OCI-LY1 (cell line): ENCODE results near the gene GAN.

Source experiments
- H2AFZ ChIP-seq: fragments of 200-600 bp; sonication (generic), shearing (Covaris generic); 2 replicates; pipeline ENCODE4 v1.6.0; 2014; ENCODE audit warnings: antibody characterized with exemption, mild to moderate bottlenecking, low read length
- H3F3A ChIP-seq: fragments of 200-600 bp; sonication (generic), shearing (Covaris generic); 2 replicates; pipeline ENCODE4 v1.6.0; 2014; ENCODE audit warnings: mild to moderate bottlenecking, antibody characterized with exemption, low read length, moderate library complexity; ENCODE audit not compliant: insufficient read depth
- H3K27ac ChIP-seq: fragments of 200-600 bp; sonication (generic); 2 replicates; pipeline ENCODE4 v1.5.1; 2014; ENCODE audit warnings: low read length, mixed run types, mild to moderate bottlenecking, low read depth; ENCODE audit not compliant: poor library complexity, severe bottlenecking
- H3K27me3 ChIP-seq: fragments of 200-600 bp; sonication (generic); 2 replicates; pipeline ENCODE4 v1.6.0; 2014; ENCODE audit warnings: antibody characterized with exemption, mild to moderate bottlenecking, low read length, moderate library complexity; ENCODE audit not compliant: insufficient read depth
- H3K36me3 ChIP-seq: fragments of 200-600 bp; sonication (generic); 2 replicates; pipeline ENCODE4 v1.6.1; 2014; ENCODE audit warnings: mild to moderate bottlenecking, antibody characterized with exemption, low read length, moderate library complexity, mixed read lengths; ENCODE audit not compliant: insufficient read depth
- H3K4me1 ChIP-seq: fragments of 200-600 bp; sonication (generic); 2 replicates; pipeline ENCODE4 v1.5.1; 2014; ENCODE audit warnings: mild to moderate bottlenecking, low read length, moderate library complexity; ENCODE audit not compliant: insufficient read depth, severe bottlenecking
- H3K4me2 ChIP-seq: fragments of 200-600 bp; sonication (generic), shearing (Covaris generic); 2 replicates; pipeline ENCODE4 v1.6.1; 2014; ENCODE audit warnings: low read length
- H3K4me3 ChIP-seq: fragments of 200-600 bp; sonication (generic); 2 replicates; pipeline ENCODE4 v1.5.1; 2014; ENCODE audit warnings: low read length, low read depth, mild to moderate bottlenecking, mixed read lengths; ENCODE audit not compliant: poor library complexity, severe bottlenecking
- H3K79me2 ChIP-seq: fragments of 200-600 bp; shearing (Covaris generic); 2 replicates; pipeline ENCODE4 v1.6.1; 2016; ENCODE audit warnings: mixed run types, low read length, mixed read lengths; ENCODE audit not compliant: insufficient read depth
- H3K9ac ChIP-seq: fragments of 200-600 bp; sonication (generic), shearing (Covaris generic); 2 replicates; pipeline ENCODE4 v1.6.1; 2014; ENCODE audit warnings: mild to moderate bottlenecking, low read length, mixed read lengths
- H3K9me2 ChIP-seq: fragments of 200-600 bp; sonication (generic), shearing (Covaris generic); 2 replicates; pipeline ENCODE4 v1.6.1; 2014; ENCODE audit warnings: low read depth, mild to moderate bottlenecking, low read length, mixed read lengths
- H3K9me3 ChIP-seq: fragments of 200-600 bp; shearing (Covaris generic); 2 replicates; pipeline ENCODE4 v1.6.1; 2014; ENCODE audit warnings: low read length, mixed read lengths
- H4K20me1 ChIP-seq: fragments of 200-600 bp; sonication (generic), shearing (Covaris generic); 2 replicates; pipeline ENCODE4 v1.6.0; 2016; ENCODE audit warnings: mild to moderate bottlenecking, low read length; ENCODE audit not compliant: insufficient read depth
- EZH2 ChIP-seq: fragments of 200-600 bp; sonication (generic), shearing (Covaris generic); IDR thresholded peaks from 2 replicates; pipeline ENCODE4 v1.8.0; 2017; ENCODE audit warnings: borderline replicate concordance, mixed run types, mild to moderate bottlenecking, antibody characterized with exemption, low read length, moderate library complexity, mixed read lengths
- TF ChIP-seq, protein P1 (sequence below): fragments of 200-600 bp; sonication (generic), shearing (Covaris generic); IDR thresholded peaks from 2 replicates; pipeline ENCODE4 v1.5.1; 2017; ENCODE audit warnings: mild to moderate bottlenecking, antibody characterized with exemption, low read length, moderate library complexity, mixed read lengths

Gene GAN

GRCh38 chr16:81277541-81278080, 37.2 kb upstream of the GAN start:
- TF ChIP-seq EZH2 = no peak
- TF ChIP-seq, protein P1, sequence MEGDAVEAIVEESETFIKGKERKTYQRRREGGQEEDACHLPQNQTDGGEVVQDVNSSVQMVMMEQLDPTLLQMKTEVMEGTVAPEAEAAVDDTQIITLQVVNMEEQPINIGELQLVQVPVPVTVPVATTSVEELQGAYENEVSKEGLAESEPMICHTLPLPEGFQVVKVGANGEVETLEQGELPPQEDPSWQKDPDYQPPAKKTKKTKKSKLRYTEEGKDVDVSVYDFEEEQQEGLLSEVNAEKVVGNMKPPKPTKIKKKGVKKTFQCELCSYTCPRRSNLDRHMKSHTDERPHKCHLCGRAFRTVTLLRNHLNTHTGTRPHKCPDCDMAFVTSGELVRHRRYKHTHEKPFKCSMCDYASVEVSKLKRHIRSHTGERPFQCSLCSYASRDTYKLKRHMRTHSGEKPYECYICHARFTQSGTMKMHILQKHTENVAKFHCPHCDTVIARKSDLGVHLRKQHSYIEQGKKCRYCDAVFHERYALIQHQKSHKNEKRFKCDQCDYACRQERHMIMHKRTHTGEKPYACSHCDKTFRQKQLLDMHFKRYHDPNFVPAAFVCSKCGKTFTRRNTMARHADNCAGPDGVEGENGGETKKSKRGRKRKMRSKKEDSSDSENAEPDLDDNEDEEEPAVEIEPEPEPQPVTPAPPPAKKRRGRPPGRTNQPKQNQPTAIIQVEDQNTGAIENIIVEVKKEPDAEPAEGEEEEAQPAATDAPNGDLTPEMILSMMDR = no peak
- no peak overlapping the region for H3K27ac ChIP-seq
- no peaks in the 10 kb centered on the region for H3K36me3 ChIP-seq
- no peak overlapping the region for H3K4me3 ChIP-seq
- no peaks in the 10 kb centered on the region for H4K20me1 ChIP-seq
- H3K4me1 ChIP-seq = peaks cover 13% of the 10 kb centered on the region
- no peak overlapping the region for H2AFZ ChIP-seq
- H3K4me2 ChIP-seq = no peak overlapping the region
- H3F3A ChIP-seq = no peaks in the 10 kb centered on the region
- no peaks in the 10 kb centered on the region for H3K9me2 ChIP-seq
- H3K9me3 ChIP-seq = no peaks in the 10 kb centered on the region
- H3K9ac ChIP-seq = no peak overlapping the region
- 0 out of 2 replicates have a peak, but pooled peaks cover 3% of the 10 kb centered on the region for H3K27me3 ChIP-seq
- no peaks in the 10 kb centered on the region for H3K79me2 ChIP-seq

DNA sequence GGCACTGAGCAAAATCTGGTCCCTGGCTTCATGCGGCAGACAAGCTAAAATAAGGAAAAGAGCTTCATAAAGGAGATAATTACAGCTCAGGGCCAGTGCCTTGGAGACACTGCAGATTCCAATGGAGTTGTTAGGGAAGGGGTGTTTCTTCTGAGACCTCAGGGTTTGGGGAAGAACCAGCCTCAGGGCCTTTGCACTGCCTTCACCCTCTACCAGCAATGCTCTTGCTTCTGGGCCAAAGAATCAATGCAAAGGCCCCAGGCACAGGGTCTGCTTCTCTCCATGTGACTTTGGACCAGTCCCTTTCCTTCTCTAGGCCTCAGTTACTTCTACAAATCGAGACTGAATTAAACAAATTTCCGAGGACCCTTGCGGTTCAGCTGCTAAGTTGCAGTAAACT, 36.2 kb upstream of the GAN start:
- H3K4me1 ChIP-seq = peaks cover 12% of the 10 kb centered on the region
- TF ChIP-seq, protein P1 = no peak

DNA sequence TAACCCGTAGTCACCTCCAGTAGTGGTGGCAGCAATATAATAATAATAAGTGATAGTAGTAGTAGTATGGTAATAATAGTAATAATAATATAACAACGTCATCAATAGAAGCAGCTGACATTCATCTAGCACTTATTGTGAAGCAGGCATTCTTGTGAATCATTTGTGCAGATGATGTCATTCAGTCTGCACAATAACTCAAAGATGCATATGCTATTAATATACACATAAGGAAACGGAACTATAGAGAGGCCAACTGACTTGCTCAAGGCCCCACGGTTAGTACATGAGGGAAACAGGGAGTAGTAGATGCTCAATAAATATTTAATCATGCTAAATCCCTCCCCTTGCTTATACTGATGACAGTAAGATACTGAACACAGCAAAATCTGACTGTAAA, 35.4 kb upstream of the GAN start:
- Histone ChIP-seq H3K4me2 (no peak overlapping the region), H3K27ac (no peak overlapping the region)

More for the DNA sequence above, 36.2 kb upstream of the GAN start:
- H3K36me3 ChIP-seq = no peaks in the 10 kb centered on the region
- H3K9me3 ChIP-seq = no peaks in the 10 kb centered on the region
- 0 out of 2 replicates have a peak, but pooled peaks cover 3% of the 10 kb centered on the region for H3K27me3 ChIP-seq
- no peak overlapping the region for H3K27ac ChIP-seq
- no peak overlapping the region for H3K9ac ChIP-seq
- H2AFZ ChIP-seq = no peak overlapping the region
- no peaks in the 10 kb centered on the region for H4K20me1 ChIP-seq
- no peaks in the 10 kb centered on the region for H3K9me2 ChIP-seq
- H3K4me2 ChIP-seq = no peak overlapping the region
- no peaks in the 10 kb centered on the region for H3K79me2 ChIP-seq
- no peaks in the 10 kb centered on the region for H3F3A ChIP-seq
- no peak overlapping the region for H3K4me3 ChIP-seq

More for the DNA sequence above, 35.4 kb upstream of the GAN start:
- no peaks in the 10 kb centered on the region for H3K79me2 ChIP-seq
- H4K20me1 ChIP-seq = no peaks in the 10 kb centered on the region
- H3K9ac ChIP-seq = no peak overlapping the region
- H3K36me3 ChIP-seq = no peaks in the 10 kb centered on the region
- H3F3A ChIP-seq = no peaks in the 10 kb centered on the region
- H3K9me2 ChIP-seq = no peaks in the 10 kb centered on the region
- H2AFZ ChIP-seq = no peak overlapping the region
- H3K4me1 ChIP-seq = peaks cover 4% of the 10 kb centered on the region
- no peak overlapping the region for H3K4me3 ChIP-seq
- 0 out of 2 replicates have a peak, but pooled peaks cover 3% of the 10 kb centered on the region for H3K27me3 ChIP-seq
- TF ChIP-seq, protein P1 = no peak
- TF ChIP-seq EZH2 = no peak
- no peaks in the 10 kb centered on the region for H3K9me3 ChIP-seq
